DND-41 (cell line): ENCODE data around the gene DNAAF9.

ENCODE experiments used
- ATAC-seq: fragments of 200-7000 bp; cut with Tn5 transposase; 3 replicates; pipeline ENCODE4 v1.9.1; 2021; ENCODE audit warnings: low read depth; ENCODE audit not compliant: insufficient read depth
- DNase-seq: peaks from one replicate; pipeline ENCODE4 v3.0.0-alpha.2; 2020
- H2AFZ ChIP-seq: 2 replicates; pipeline ENCODE4 v1.6.0; 2012; ENCODE audit warnings: low read depth, low read length
- H3K27ac ChIP-seq: 2 replicates; pipeline ENCODE4 v1.5.1; 2012; ENCODE audit warnings: low read length, inconsistent platforms
- H3K27me3 ChIP-seq: fragments of 200-600 bp; sonication (generic); 2 replicates; pipeline ENCODE4 v1.6.0; 2012; ENCODE audit warnings: low read length, mild to moderate bottlenecking, inconsistent platforms; ENCODE audit not compliant: insufficient read depth, poor library complexity
- H3K36me3 ChIP-seq: 2 replicates; pipeline ENCODE4 v1.5.1; 2012; ENCODE audit warnings: low read length, inconsistent platforms; ENCODE audit not compliant: insufficient read depth
- H3K4me1 ChIP-seq: 2 replicates; pipeline ENCODE4 v1.5.1; 2012; ENCODE audit warnings: mild to moderate bottlenecking, low read length; ENCODE audit not compliant: insufficient read depth
- H3K4me2 ChIP-seq: 2 replicates; pipeline ENCODE4 v1.6.0; 2012; ENCODE audit warnings: mild to moderate bottlenecking, moderate library complexity, low read length, inconsistent platforms; ENCODE audit not compliant: insufficient read depth
- H3K4me3 ChIP-seq, 2 experiments: fragments of 200-600 bp in 1 of 2; shearing (Covaris generic) in 1 of 2; 2 replicates each; pipeline ENCODE4 v1.5.1; 2012 to 2016; ENCODE audit warnings: inconsistent platforms in 2 of 2, low read length in 2 of 2, mild to moderate bottlenecking in 2 of 2, low read depth in 1 of 2, moderate library complexity in 1 of 2
- H3K79me2 ChIP-seq: 2 replicates; pipeline ENCODE4 v1.6.0; 2012; ENCODE audit warnings: low read length, inconsistent platforms; ENCODE audit not compliant: insufficient read depth
- H3K9ac ChIP-seq: 2 replicates; pipeline ENCODE4 v1.6.0; 2012; ENCODE audit warnings: low read depth, mild to moderate bottlenecking, inconsistent platforms, low read length, moderate library complexity
- H3K9me3 ChIP-seq: 2 replicates; pipeline ENCODE4 v1.5.1; 2012; ENCODE audit warnings: low read length, moderate library complexity, mild to moderate bottlenecking, inconsistent platforms; ENCODE audit not compliant: insufficient read depth, severe bottlenecking
- H4K20me1 ChIP-seq: 2 replicates; pipeline ENCODE4 v1.6.0; 2012; ENCODE audit warnings: low read length; ENCODE audit not compliant: insufficient read depth
- CTCF ChIP-seq: IDR thresholded peaks from 2 replicates; pipeline ENCODE4 v1.5.1; 2012; ENCODE audit warnings: borderline replicate concordance, low read length, moderate library complexity, mild to moderate bottlenecking; ENCODE audit not compliant: poor library complexity, severe bottlenecking; ENCODE audit errors: extremely low read depth
- EZH2 ChIP-seq: IDR thresholded peaks from 3 replicates; pipeline ENCODE4 v1.6.1; 2012; ENCODE audit warnings: borderline replicate concordance, low read depth, mild to moderate bottlenecking, moderate library complexity, low read length, inconsistent platforms; ENCODE audit not compliant: severe bottlenecking

The DNAAF9 gene

GRCh38 chr20:3407771-3408637 is 535 bp upstream of the DNAAF9 start:
- peak; percentile 87 for ATAC-seq
- Histone ChIP-seq H3K9ac (no peak overlapping the region), H4K20me1 (no peaks in the 10 kb centered on the region; the same call in 1 of the 2 replicates), H3K4me2 (peak overlapping the region; percentile 63), H3K79me2 (no peaks in the 10 kb centered on the region), H3K9me3 (no peaks in the 10 kb centered on the region), H2AFZ (peak overlapping the region; percentile 54), H3K4me3 (peak overlapping the region in 1 of 2 experiments; percentile 49; a peak in 2 of 4 replicates), H3K36me3 (no peaks in the 10 kb centered on the region), H3K4me1 (peaks cover 6% of the 10 kb centered on the region), H3K27ac (no peak overlapping the region), H3K27me3 (peaks cover 56% of the 10 kb centered on the region)
- no peak for TF ChIP-seq CTCF
- TF ChIP-seq EZH2: peak; percentile 95
- peak; percentile 62 for DNase-seq

GRCh38 chr20:3406481-3407039 is 909 bp downstream of the DNAAF9 start:
- H3K9ac ChIP-seq: no peak overlapping the region
- no peaks in the 10 kb centered on the region; the same call in 1 of the 2 replicates for H4K20me1 ChIP-seq
- H3K4me2 ChIP-seq: no peak overlapping the region
- H3K27me3 ChIP-seq: peaks cover 67% of the 10 kb centered on the region
- H3K36me3 ChIP-seq: no peaks in the 10 kb centered on the region
- H3K4me1 ChIP-seq: peaks cover 6% of the 10 kb centered on the region
- no peaks in the 10 kb centered on the region for H3K9me3 ChIP-seq
- H3K4me3 ChIP-seq: no peak overlapping the region
- peak; percentile 40 for TF ChIP-seq EZH2
- TF ChIP-seq CTCF: no peak
- no peaks in the 10 kb centered on the region for H3K79me2 ChIP-seq
- H3K27ac ChIP-seq: no peak overlapping the region
- ATAC-seq (no peak), DNase-seq (no peak)
- H2AFZ ChIP-seq: no peak overlapping the region

- H3K4me2 ChIP-seq: no peak overlapping the region
- no peaks in the 10 kb centered on the region for H3K9me3 ChIP-seq
- no peak overlapping the region for H3K4me3 ChIP-seq
- TF ChIP-seq EZH2 (peak; percentile 73), CTCF (no peak)
- DNase-seq (no peak), ATAC-seq (no peak)
- no peaks in the 10 kb centered on the region for H3K79me2 ChIP-seq
- peaks cover 68% of the 10 kb centered on the region for H3K27me3 ChIP-seq
- no peak overlapping the region for H3K27ac ChIP-seq
- no peak overlapping the region for H3K9ac ChIP-seq
- no peaks in the 10 kb centered on the region; the same call in 1 of the 2 replicates for H4K20me1 ChIP-seq
- no peaks in the 10 kb centered on the region for H3K36me3 ChIP-seq
- no peak overlapping the region for H2AFZ ChIP-seq
- H3K4me1 ChIP-seq: peaks cover 6% of the 10 kb centered on the region
These were observed 1.6 kb downstream of the DNAAF9 start for GRCh38 chr20:3405696-3406358.
